ENCODE results near the gene ALPL. TPM values are rescaled to one million over a fixed set of nuclear protein-coding genes. Genes with fewer than 3 reads are reported as not detected.

Gene ALPL
- total and polyA plus RNA-seq, 4 experiments from 2014 or later, result not detected

DNA sequence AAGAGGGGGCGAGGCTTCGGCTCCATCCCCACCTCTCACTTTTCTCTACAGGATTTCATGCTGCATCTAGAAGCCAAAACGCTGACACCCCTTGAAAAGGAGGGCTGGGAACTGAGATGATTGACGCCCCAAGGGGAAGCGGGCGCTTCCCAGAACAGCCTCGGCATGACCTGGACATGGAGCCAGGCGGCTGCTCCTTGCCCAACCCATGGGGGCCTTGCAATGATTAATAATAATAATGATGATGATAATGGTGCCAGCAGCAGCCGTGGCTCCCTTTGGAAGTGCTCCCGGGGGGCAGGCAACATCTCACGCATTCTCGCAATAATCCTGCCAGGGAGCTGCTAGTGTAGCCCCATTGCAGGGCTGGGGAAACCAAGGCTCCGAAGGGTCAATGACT is 81.7 kb downstream of the ALPL start:
- no peak for DNase-seq
- ChIA-PET CTCF (ENCODE audit: partially characterized antibody) (no interaction called here), POLR2A (ENCODE audit: partially characterized antibody) (no interaction called here)
- Mint-ChIP-seq H3K9me3 (no peaks in the 10 kb centered on the region), H3K36me3 (no peaks in the 10 kb centered on the region), H3K4me3 (no peak overlapping the region), H3K4me1 (no peaks in the 10 kb centered on the region), H3K27me3 (peaks cover 8 to 13% of the 10 kb centered on the region in 2 donors), H3K27ac (no peak overlapping the region)
- Histone ChIP-seq H3K36me3 (ENCODE audit: insufficient read depth, low read length) (no peaks in the 10 kb centered on the region), H3K27me3 (ENCODE audit: insufficient read depth, low read length) (no peaks in the 10 kb centered on the region), H3K4me3 (ENCODE audit: low read length in 2 of 2) (no peak overlapping the region), H3K27ac (ENCODE audit: low read depth, low read length) (no peak overlapping the region), H3K4me1 (ENCODE audit: insufficient read depth, low read length) (no peaks in the 10 kb centered on the region), H3K9me3 (ENCODE audit: control insufficient read depth in 1 of 2, low read length in 2 of 2) (no peaks in the 10 kb centered on the region)
- intact Hi-C loops (cut with micrococcal nuclease), result no loop called here

DNA sequence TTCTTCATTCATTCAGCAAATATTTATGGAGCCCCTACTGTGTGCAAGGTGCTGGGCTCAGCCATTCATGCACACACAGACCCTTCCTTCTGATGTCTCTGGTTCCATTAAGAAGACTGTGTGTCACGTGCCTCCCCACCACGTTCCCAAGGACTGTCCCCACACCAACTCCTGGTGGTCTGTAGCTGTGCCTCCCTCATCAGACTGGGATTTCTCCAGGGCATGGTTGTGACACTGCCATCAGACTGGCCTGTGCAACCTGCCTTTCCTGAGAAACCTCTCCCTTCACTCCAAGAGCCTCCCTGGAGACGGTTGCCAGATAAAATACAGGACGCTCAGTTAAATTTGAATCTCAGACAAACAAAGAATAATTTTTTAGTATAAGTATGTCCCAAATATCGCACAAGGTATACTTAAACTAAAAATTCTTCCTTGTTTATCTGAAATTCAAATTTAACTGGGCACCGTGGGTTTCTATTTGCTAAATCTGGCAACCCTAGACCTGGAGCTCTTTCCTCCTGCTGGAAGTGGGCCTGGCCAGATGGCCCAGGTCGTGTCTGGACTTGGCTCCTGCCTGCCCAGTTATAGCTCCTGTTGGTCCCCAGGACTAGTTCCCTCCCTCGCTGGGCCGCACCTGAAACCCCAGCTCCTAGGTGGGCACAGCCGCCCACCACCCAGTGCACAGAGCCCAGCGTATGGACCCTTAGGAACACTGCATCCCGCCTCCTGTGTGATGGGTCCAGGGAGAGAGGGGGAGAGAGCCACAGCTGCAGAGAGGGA is 83.1 kb downstream of the ALPL start:
- Histone ChIP-seq H3K9me3 (ENCODE audit: control insufficient read depth in 1 of 2, low read length in 2 of 2) (no peaks in the 10 kb centered on the region), H3K36me3 (ENCODE audit: insufficient read depth, low read length) (no peaks in the 10 kb centered on the region), H3K27me3 (ENCODE audit: insufficient read depth, low read length) (no peaks in the 10 kb centered on the region), H3K4me1 (ENCODE audit: insufficient read depth, low read length) (no peaks in the 10 kb centered on the region), H3K27ac (ENCODE audit: low read depth, low read length) (no peak overlapping the region), H3K4me3 (ENCODE audit: low read length in 2 of 2) (no peak overlapping the region)
- Mint-ChIP-seq H3K4me1 (no peaks in the 10 kb centered on the region), H3K36me3 (no peaks in the 10 kb centered on the region), H3K27me3 (peaks cover 6 to 14% of the 10 kb centered on the region in 2 donors), H3K9me3 (no peaks in the 10 kb centered on the region), H3K27ac (no peak overlapping the region), H3K4me3 (no peak overlapping the region)
- intact Hi-C loops (cut with micrococcal nuclease), result no loop called here
- ChIA-PET CTCF (ENCODE audit: partially characterized antibody) (no interaction called here), POLR2A (ENCODE audit: partially characterized antibody) (no interaction called here)
- DNase-seq, result no peak

DNA sequence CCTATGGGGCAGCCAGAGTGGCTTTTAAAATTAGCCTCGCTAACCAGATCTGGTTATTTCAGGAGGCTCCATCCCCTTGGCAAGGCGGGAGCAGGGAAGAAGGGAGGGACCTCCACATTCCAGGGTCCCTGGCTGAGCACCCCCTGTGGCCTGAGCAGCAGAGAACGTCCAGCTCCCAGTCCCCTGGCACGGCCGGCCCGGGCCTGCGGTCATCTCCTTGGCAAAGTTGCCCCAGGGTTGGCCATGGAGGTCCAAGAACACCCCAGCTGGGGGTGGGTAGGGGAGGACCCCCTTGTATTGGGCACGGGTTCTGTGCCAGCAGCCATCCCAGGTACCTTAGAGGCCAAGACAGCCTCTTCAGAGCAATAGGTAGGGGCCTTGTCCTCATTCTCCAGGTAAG is 84.0 kb downstream of the ALPL start:
- Histone ChIP-seq H3K9me3 (ENCODE audit: control insufficient read depth in 1 of 2, low read length in 2 of 2) (no peaks in the 10 kb centered on the region), H3K27ac (ENCODE audit: low read depth, low read length) (no peak overlapping the region), H3K36me3 (ENCODE audit: insufficient read depth, low read length) (no peaks in the 10 kb centered on the region), H3K4me3 (ENCODE audit: low read length in 2 of 2) (no peak overlapping the region), H3K27me3 (ENCODE audit: insufficient read depth, low read length) (no peaks in the 10 kb centered on the region), H3K4me1 (ENCODE audit: insufficient read depth, low read length) (no peaks in the 10 kb centered on the region)
- intact Hi-C loops (cut with micrococcal nuclease), result no loop called here
- Mint-ChIP-seq H3K4me3 (no peak overlapping the region), H3K27ac (no peak overlapping the region), H3K9me3 (no peaks in the 10 kb centered on the region), H3K36me3 (no peaks in the 10 kb centered on the region), H3K4me1 (no peaks in the 10 kb centered on the region), H3K27me3 (peaks cover 4 to 14% of the 10 kb centered on the region in 2 donors)
- CTCF ChIA-PET (ENCODE audit: partially characterized antibody), result no interaction called here
- no peak for DNase-seq
- POLR2A ChIA-PET (ENCODE audit: partially characterized antibody), result no interaction called here

DNA sequence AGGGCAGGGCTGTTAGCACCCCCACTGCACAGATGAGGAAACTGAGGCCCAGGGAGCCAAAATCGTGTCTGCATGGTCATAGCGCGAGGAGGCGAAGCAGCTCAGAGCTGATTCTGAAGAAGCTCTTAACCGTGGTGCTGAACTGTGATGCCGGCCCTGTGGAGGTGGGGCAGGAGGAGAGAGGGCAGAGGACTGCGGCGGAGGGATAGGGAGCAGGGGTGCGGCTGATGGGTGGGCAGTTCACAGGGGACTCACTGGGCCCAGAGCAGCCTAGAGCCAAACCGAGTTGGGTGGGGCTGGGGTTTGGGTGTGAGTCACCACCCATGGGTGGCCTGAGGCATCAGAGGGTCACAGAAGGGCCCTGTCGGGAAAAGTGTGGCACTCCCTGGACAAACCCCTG is 85.3 kb downstream of the ALPL start:
- Mint-ChIP-seq H3K27ac (no peak overlapping the region), H3K36me3 (no peaks in the 10 kb centered on the region), H3K27me3 (peaks cover 0 to 15% of the 10 kb centered on the region in 2 donors), H3K9me3 (no peaks in the 10 kb centered on the region), H3K4me3 (no peak overlapping the region), H3K4me1 (no peaks in the 10 kb centered on the region)
- H3K27me3 ChIP-seq (ENCODE audit: insufficient read depth, low read length), result no peaks in the 10 kb centered on the region
- no peaks in the 10 kb centered on the region for H3K4me1 ChIP-seq (ENCODE audit: insufficient read depth, low read length)
- no peak overlapping the region for H3K4me3 ChIP-seq (ENCODE audit: low read length in 2 of 2)
- intact Hi-C loops (cut with micrococcal nuclease), result no loop called here
- POLR2A ChIA-PET (ENCODE audit: partially characterized antibody), result no interaction called here
- CTCF ChIA-PET (ENCODE audit: partially characterized antibody), result no interaction called here
- H3K36me3 ChIP-seq (ENCODE audit: insufficient read depth, low read length), result no peaks in the 10 kb centered on the region
- no peak overlapping the region for H3K27ac ChIP-seq (ENCODE audit: low read depth, low read length)
- no peaks in the 10 kb centered on the region for H3K9me3 ChIP-seq (ENCODE audit: control insufficient read depth in 1 of 2, low read length in 2 of 2)
- DNase-seq, result no peak

DNA sequence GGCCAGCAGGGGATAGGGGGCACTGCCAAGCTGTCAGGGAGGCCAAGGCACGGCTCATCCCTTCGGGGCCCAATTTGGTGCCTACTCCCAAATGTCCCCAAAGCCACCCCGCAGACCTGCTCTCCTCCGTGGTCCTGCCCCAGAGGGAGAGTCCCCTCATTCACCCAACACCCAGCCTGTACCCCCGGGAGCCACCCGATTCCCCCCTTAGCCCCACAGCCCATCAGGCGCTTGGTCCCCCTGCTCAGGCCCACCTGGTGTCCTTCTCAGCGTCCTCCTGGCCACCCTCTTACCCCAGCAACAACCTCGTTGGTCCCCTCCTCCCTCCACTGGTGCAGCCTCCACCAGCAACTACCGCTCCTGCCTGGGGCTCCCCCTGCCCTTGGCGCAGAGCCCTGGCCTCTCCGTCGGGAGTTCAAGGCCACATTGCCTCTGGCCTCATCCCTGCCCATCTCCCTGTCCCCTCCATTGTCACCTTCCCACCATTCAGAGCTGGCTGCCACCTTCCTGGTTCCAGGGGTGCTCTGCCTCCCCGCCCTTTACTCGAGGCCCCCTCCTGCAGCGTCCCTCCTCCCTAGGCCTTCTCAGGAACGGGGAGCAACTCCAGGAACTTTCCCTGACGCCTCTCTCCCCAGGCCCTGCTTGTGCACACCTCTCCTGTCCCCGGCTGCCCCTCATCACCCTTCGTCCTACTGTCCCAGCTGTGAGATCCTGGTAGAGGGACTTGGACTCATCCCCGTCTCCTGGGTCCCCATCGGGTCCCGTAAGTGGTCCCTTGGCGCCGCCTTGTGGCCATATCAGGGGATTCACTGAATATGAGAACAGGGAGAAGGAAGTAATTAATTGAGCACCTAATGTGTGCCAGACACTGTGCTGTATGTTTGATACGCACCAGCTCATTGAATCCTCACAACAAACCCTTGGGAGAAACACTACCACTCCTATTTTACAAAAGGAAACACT is 86.0 kb downstream of the ALPL start:
- no peaks in the 10 kb centered on the region for H3K36me3 ChIP-seq (ENCODE audit: insufficient read depth, low read length)
- H3K27ac Mint-ChIP-seq, result no peak overlapping the region
- H3K4me1 Mint-ChIP-seq, result no peaks in the 10 kb centered on the region
- no peaks in the 10 kb centered on the region for H3K36me3 Mint-ChIP-seq
- no peaks in the 10 kb centered on the region for H3K27me3 ChIP-seq (ENCODE audit: insufficient read depth, low read length)
- intact Hi-C loops (cut with micrococcal nuclease), result no loop called here
- DNase-seq, result peak in 2 of 5 donors; percentile 4 to 8
- peaks cover 2 to 19% of the 10 kb centered on the region in 2 donors for H3K27me3 Mint-ChIP-seq
- ChIA-PET CTCF (ENCODE audit: partially characterized antibody) (no interaction called here), POLR2A (ENCODE audit: partially characterized antibody) (no interaction called here)
- no peak overlapping the region for H3K27ac ChIP-seq (ENCODE audit: low read depth, low read length)
- no peaks in the 10 kb centered on the region for H3K9me3 Mint-ChIP-seq
- no peaks in the 10 kb centered on the region for H3K4me1 ChIP-seq (ENCODE audit: insufficient read depth, low read length)
- H3K9me3 ChIP-seq (ENCODE audit: control insufficient read depth in 1 of 2, low read length in 2 of 2), result no peaks in the 10 kb centered on the region
- H3K4me3 ChIP-seq (ENCODE audit: low read length in 2 of 2), result no peak overlapping the region
- H3K4me3 Mint-ChIP-seq, result no peak overlapping the region

DNA sequence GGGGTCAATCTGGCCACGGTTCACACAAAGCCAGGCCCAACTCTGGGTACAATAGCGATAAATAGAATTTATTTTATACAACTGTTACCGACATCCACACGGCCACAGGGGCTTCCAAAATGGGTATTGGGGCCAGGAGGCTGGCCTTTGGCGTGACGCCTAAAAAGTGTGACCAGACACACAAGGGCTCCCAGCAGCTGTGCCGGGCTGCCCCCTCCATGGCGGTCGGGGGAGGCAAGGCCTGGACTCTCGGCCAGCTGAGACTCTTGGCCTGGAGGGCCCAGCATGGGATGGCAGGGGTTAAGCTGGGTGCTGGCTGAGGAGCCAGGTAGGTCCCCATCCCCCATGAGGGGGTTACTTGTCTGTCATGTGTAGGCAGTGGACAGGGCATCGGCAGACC is 87.0 kb downstream of the ALPL start:
- Histone ChIP-seq H3K27ac (ENCODE audit: low read depth, low read length) (no peak overlapping the region), H3K9me3 (ENCODE audit: control insufficient read depth in 1 of 2, low read length in 2 of 2) (no peaks in the 10 kb centered on the region), H3K36me3 (ENCODE audit: insufficient read depth, low read length) (no peaks in the 10 kb centered on the region), H3K27me3 (ENCODE audit: insufficient read depth, low read length) (no peaks in the 10 kb centered on the region), H3K4me1 (ENCODE audit: insufficient read depth, low read length) (no peaks in the 10 kb centered on the region), H3K4me3 (ENCODE audit: low read length in 2 of 2) (no peak overlapping the region)
- H3K27me3 Mint-ChIP-seq, result peaks cover 2 to 19% of the 10 kb centered on the region in 2 donors
- POLR2A ChIA-PET (ENCODE audit: partially characterized antibody), result no interaction called here
- intact Hi-C loops (cut with micrococcal nuclease), result no loop called here
- H3K9me3 Mint-ChIP-seq, result no peaks in the 10 kb centered on the region
- no peak for DNase-seq
- H3K36me3 Mint-ChIP-seq, result no peaks in the 10 kb centered on the region
- H3K4me1 Mint-ChIP-seq, result no peaks in the 10 kb centered on the region
- CTCF ChIA-PET (ENCODE audit: partially characterized antibody), result no interaction called here
- no peak overlapping the region for H3K27ac Mint-ChIP-seq
- no peak overlapping the region for H3K4me3 Mint-ChIP-seq

DNA sequence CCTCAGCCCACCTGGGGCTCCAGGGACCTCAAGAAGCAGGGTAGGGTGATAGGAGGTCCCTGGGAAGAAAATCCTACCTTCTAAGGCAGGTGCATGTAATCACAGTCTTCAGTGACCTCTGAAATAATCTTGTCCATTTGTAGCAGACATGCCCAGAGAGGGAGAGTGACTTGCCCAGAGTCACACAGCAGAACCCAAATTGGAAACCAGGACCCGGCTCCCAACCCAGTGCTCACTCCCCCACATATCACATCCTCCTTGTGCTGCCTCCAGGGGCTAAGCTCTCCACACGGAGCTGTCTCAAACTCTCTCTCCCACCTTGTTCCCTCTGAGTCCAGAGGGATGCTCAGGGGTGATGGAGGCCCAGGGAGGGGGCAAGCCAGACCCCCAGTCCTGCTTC is 87.4 kb downstream of the ALPL start:
- no peaks in the 10 kb centered on the region for H3K9me3 Mint-ChIP-seq

More for the DNA sequence above, 87.4 kb downstream of the ALPL start:
- Histone ChIP-seq H3K27ac (ENCODE audit: low read depth, low read length) (no peak overlapping the region), H3K36me3 (ENCODE audit: insufficient read depth, low read length) (no peaks in the 10 kb centered on the region), H3K4me3 (ENCODE audit: low read length in 2 of 2) (no peak overlapping the region), H3K27me3 (ENCODE audit: insufficient read depth, low read length) (no peaks in the 10 kb centered on the region), H3K9me3 (ENCODE audit: control insufficient read depth in 1 of 2, low read length in 2 of 2) (no peaks in the 10 kb centered on the region), H3K4me1 (ENCODE audit: insufficient read depth, low read length) (no peaks in the 10 kb centered on the region)
- no peak overlapping the region for H3K27ac Mint-ChIP-seq
- peaks cover 2 to 19% of the 10 kb centered on the region in 2 donors for H3K27me3 Mint-ChIP-seq
- no peak overlapping the region for H3K4me3 Mint-ChIP-seq
- no peaks in the 10 kb centered on the region for H3K36me3 Mint-ChIP-seq
- ChIA-PET CTCF (ENCODE audit: partially characterized antibody) (no interaction called here), POLR2A (ENCODE audit: partially characterized antibody) (no interaction called here)
- H3K4me1 Mint-ChIP-seq, result no peaks in the 10 kb centered on the region
- intact Hi-C loops (cut with micrococcal nuclease), result no loop called here
- no peak for DNase-seq
